H1 (cell line): ENCODE data around the gene TXNDC2. TPM values are rescaled to one million over a fixed set of nuclear protein-coding genes. Genes with fewer than 3 reads are reported as not detected.

Source experiments
- CTCF ChIA-PET: fragments of 300-600 bp; sonication (Branson Sonifier 250); formaldehyde crosslinking; loops from one replicate; lab custom pipeline; 2021; ENCODE audit not compliant: partially characterized antibody; lab: Charles Lee
- POLR2A ChIA-PET: fragments of 300-600 bp; sonication (Branson Sonifier 250); formaldehyde crosslinking; loops from one replicate; lab custom pipeline; 2021; ENCODE audit warnings: inconsistent platforms; ENCODE audit not compliant: partially characterized antibody; lab: Charles Lee
- DNase-seq, 2 experiments: peaks; one replicate each; pipeline versions ENCODE4 v3.0.0 to v3.0.0-alpha.2; 2010 to 2022; ENCODE audit warnings: low spot score in 2 of 2, low read depth in 1 of 2, mixed read lengths in 1 of 2
- FAIRE-seq: peaks from 2 replicates; lab custom pipeline; 2011; peaks lifted over from hg19 to GRCh38; lab: Jason Lieb, UNC
- H2AFZ ChIP-seq: 2 replicates; pipeline ENCODE4 v1.8.1; 2012; ENCODE audit warnings: low read length, inconsistent platforms
- H2AK5ac ChIP-seq: 2 replicates; pipeline ENCODE4 v1.6.1; 2013; ENCODE audit warnings: low read depth, low read length
- H2BK120ac ChIP-seq: replicated peaks from 2 replicates; pipeline ENCODE3; 2013; ENCODE audit warnings: low read depth, low read length, inconsistent platforms
- H2BK12ac ChIP-seq: 2 replicates; pipeline ENCODE4 v1.6.1; 2013; ENCODE audit warnings: low read depth, low read length
- H2BK15ac ChIP-seq: 2 replicates; pipeline ENCODE4 v1.6.1; 2013; ENCODE audit warnings: low read length
- H2BK20ac ChIP-seq: 2 replicates; pipeline ENCODE4 v1.6.1; 2013; ENCODE audit warnings: low read length
- H2BK5ac ChIP-seq: 2 replicates; pipeline ENCODE4 v1.6.1; 2013; ENCODE audit warnings: low read depth, low read length
- H3K14ac ChIP-seq: 2 replicates; pipeline ENCODE4 v1.6.1; 2013; ENCODE audit warnings: inconsistent platforms; ENCODE audit not compliant: insufficient read length
- H3K18ac ChIP-seq: 2 replicates; pipeline ENCODE4 v1.6.1; 2013; ENCODE audit warnings: low read length; ENCODE audit errors: extremely low read depth
- H3K23ac ChIP-seq: 2 replicates; pipeline ENCODE4 v1.6.1; 2013; ENCODE audit warnings: inconsistent platforms; ENCODE audit not compliant: insufficient read length
- H3K23me2 ChIP-seq: 2 replicates; pipeline ENCODE4 v1.6.1; 2013; ENCODE audit warnings: low read depth, low read length
- H3K27ac ChIP-seq: 2 replicates; pipeline ENCODE4 v1.6.1; 2011; ENCODE audit warnings: low read depth, low read length, inconsistent platforms
- H3K27me3 ChIP-seq, 4 experiments: replicated peaks in 1 of 4; 1 replicate in 1 of 4; 2 replicates in 3 of 4; pipeline versions ENCODE4 v1.6.1 to v1.8.1; 2011 to 2013; ENCODE audit warnings: low read length in 3 of 4, mild to moderate bottlenecking in 3 of 4, inconsistent platforms in 2 of 4, mixed read lengths in 2 of 4, moderate library complexity in 1 of 4; ENCODE audit not compliant: control insufficient read depth in 3 of 4, insufficient read depth in 3 of 4; ENCODE audit errors: extremely low read depth in 1 of 4
- H3K36me3 ChIP-seq, 4 experiments: 2 replicates each; pipeline versions ENCODE4 v1.6.1 to v1.8.1; 2011 to 2013; ENCODE audit warnings: mild to moderate bottlenecking in 4 of 4, low read length in 3 of 4, moderate library complexity in 2 of 4, control low read depth in 1 of 4, inconsistent platforms in 1 of 4; ENCODE audit not compliant: insufficient read depth in 4 of 4, control insufficient read depth in 2 of 4
- H3K4ac ChIP-seq: replicated peaks from 2 replicates; pipeline ENCODE3; 2013; ENCODE audit warnings: low read length, low read depth, mixed read lengths, inconsistent platforms; ENCODE audit not compliant: insufficient read length
- H3K4me1 ChIP-seq, 4 experiments: replicated peaks in 1 of 4; 1 replicate in 1 of 4; 2 replicates in 3 of 4; pipeline versions ENCODE4 v1.6.1 to v1.8.1; 2011 to 2013; ENCODE audit warnings: low read length in 3 of 4, inconsistent platforms in 2 of 4, mixed read lengths in 1 of 4; ENCODE audit not compliant: insufficient read depth in 4 of 4, control insufficient read depth in 3 of 4
- H3K4me2 ChIP-seq, 2 experiments: 2 replicates each; pipeline versions ENCODE4 v1.6.1 to v1.8.1; 2011 to 2013; ENCODE audit warnings: low read depth in 2 of 2, low read length in 2 of 2, control low read depth in 1 of 2, inconsistent platforms in 1 of 2, mild to moderate bottlenecking in 1 of 2; ENCODE audit not compliant: insufficient read depth in 1 of 2
- H3K4me3 ChIP-seq, 4 experiments: fragments of 200-600, 300-600 bp in 1 of 4; sonication (generic), shearing (Covaris generic), sonication (Bioruptor Twin) in 1 of 4; 2 replicates each; pipeline versions ENCODE4 v1.5.1 to v1.8.1; 2011 to 2016; ENCODE audit warnings: low read length in 4 of 4, low read depth in 3 of 4, control low read depth in 2 of 4, inconsistent platforms in 2 of 4, mild to moderate bottlenecking in 2 of 4, mixed read lengths in 1 of 4, moderate library complexity in 1 of 4; ENCODE audit not compliant: insufficient read depth in 2 of 4; ENCODE audit errors: extremely low read depth in 1 of 4
- H3K56ac ChIP-seq: replicated peaks from 2 replicates; pipeline ENCODE3; 2013; ENCODE audit warnings: low read depth, mild to moderate bottlenecking, mixed read lengths, low read length, inconsistent platforms; ENCODE audit not compliant: insufficient read length
- H3K79me1 ChIP-seq: 2 replicates; pipeline ENCODE4 v1.6.1; 2013; ENCODE audit warnings: low read depth, low read length, control low read depth
- H3K79me2 ChIP-seq, 2 experiments: 2 replicates each; pipeline versions ENCODE4 v1.6.1 to v1.8.1; 2012 to 2013; ENCODE audit warnings: low read length in 2 of 2, mild to moderate bottlenecking in 2 of 2, inconsistent platforms in 1 of 2; ENCODE audit not compliant: insufficient read depth in 2 of 2, control insufficient read depth in 1 of 2
- H3K9ac ChIP-seq, 4 experiments: replicated peaks in 1 of 4; 1 replicate in 1 of 4; 2 replicates in 3 of 4; pipeline versions ENCODE4 v1.6.1 to v1.8.1; 2011 to 2013; ENCODE audit warnings: low read depth in 3 of 4, low read length in 3 of 4, control low read depth in 2 of 4, mild to moderate bottlenecking in 2 of 4, moderate library complexity in 2 of 4, inconsistent platforms in 1 of 4; ENCODE audit errors: extremely low read depth in 1 of 4
- H3K9me3 ChIP-seq, 2 experiments: 2 replicates each; pipeline versions ENCODE4 v1.6.1 to v1.8.1; 2012 to 2013; ENCODE audit warnings: mild to moderate bottlenecking in 2 of 2, moderate library complexity in 2 of 2, control low read depth in 1 of 2, inconsistent platforms in 1 of 2, low read depth in 1 of 2, low read length in 1 of 2, mixed read lengths in 1 of 2; ENCODE audit not compliant: insufficient read depth in 2 of 2
- H4K20me1 ChIP-seq, 2 experiments: replicated peaks in 1 of 2; 2 replicates each; pipeline versions ENCODE3 to v1.8.1; 2011 to 2013; ENCODE audit warnings: inconsistent platforms in 2 of 2, low read length in 2 of 2, mild to moderate bottlenecking in 1 of 2; ENCODE audit not compliant: insufficient read depth in 2 of 2, control insufficient read depth in 1 of 2
- H4K5ac ChIP-seq: 2 replicates; pipeline ENCODE4 v1.6.1; 2013; ENCODE audit warnings: low read length, low read depth, mixed read lengths, inconsistent platforms; ENCODE audit not compliant: insufficient read length
- H4K8ac ChIP-seq: 2 replicates; pipeline ENCODE4 v1.8.0; 2013; ENCODE audit warnings: mild to moderate bottlenecking, moderate library complexity, low read length, inconsistent platforms; ENCODE audit not compliant: insufficient read depth; ENCODE audit errors: extremely low read depth
- H4K91ac ChIP-seq: replicated peaks from 2 replicates; pipeline ENCODE3; 2013; ENCODE audit warnings: low read length, mixed read lengths, inconsistent platforms; ENCODE audit not compliant: insufficient read length
- FOSL1 ChIP-seq: IDR thresholded peaks from 2 replicates; pipeline ENCODE4 v1.6.1; 2011; ENCODE audit warnings: mild to moderate bottlenecking, low read depth, low read length, moderate library complexity; ENCODE audit not compliant: insufficient read depth
- HDAC2 ChIP-seq, 2 experiments: fragments of 300-600 bp in 1 of 2; sonication (generic) in 1 of 2; IDR thresholded peaks; 2 replicates each; pipeline ENCODE4 v1.6.1; 2011 to 2012; ENCODE audit warnings: low read depth in 2 of 2, low read length in 2 of 2, mild to moderate bottlenecking in 2 of 2, moderate library complexity in 2 of 2, borderline replicate concordance in 1 of 2, inconsistent platforms in 1 of 2
- JUN ChIP-seq: IDR thresholded peaks from 2 replicates; pipeline ENCODE4 v1.6.1; 2011; ENCODE audit warnings: low read depth, mild to moderate bottlenecking, improper control_type of control experiment, low read length
- MAFK ChIP-seq: IDR thresholded peaks from 2 replicates; pipeline ENCODE4 v1.6.1; 2012; ENCODE audit warnings: low read depth, mild to moderate bottlenecking, improper control_type of control experiment, low read length
- MAX ChIP-seq: IDR thresholded peaks from 2 replicates; pipeline ENCODE4 v1.6.1; 2012; ENCODE audit warnings: inconsistent platforms
- PHF8 ChIP-seq: fragments of 200-600 bp; sonication (generic); conservative IDR thresholded peaks from 2 replicates; pipeline ENCODE4 v1.7.1; 2012; ENCODE audit warnings: low read depth, mild to moderate bottlenecking, inconsistent platforms, low read length, moderate library complexity
- SUZ12 ChIP-seq: fragments of 200-600 bp; sonication (generic); IDR thresholded peaks from 2 replicates; pipeline ENCODE4 v1.6.1; 2012; ENCODE audit warnings: mild to moderate bottlenecking, inconsistent platforms, low read length, moderate library complexity, mixed read lengths
- TCF12 ChIP-seq: IDR thresholded peaks from 2 replicates; pipeline ENCODE4 v1.6.1; 2011; ENCODE audit warnings: low read depth, mild to moderate bottlenecking, low read length
- WGBS, 2 experiments: shearing (Covaris generic) in 1 of 2; methylation state at CpG; one replicate each; pipeline versions ENCODE4 v1.1.6 to v1.1.7; 2013 to 2015; ENCODE audit warnings: low lambda C conversion rate in 2 of 2, mixed read lengths in 2 of 2, inconsistent platforms in 1 of 2, low coverage in 1 of 2, missing lambda C conversion rate in 1 of 2; ENCODE audit not compliant: insufficient replicate concordance in 2 of 2, insufficient coverage in 1 of 2, insufficient read length in 1 of 2; ENCODE audit errors: extremely low coverage in 1 of 2, missing lambda C conversion rate in 1 of 2; 5-methylcytosine and 5-hydroxymethylcytosine counted together
- polyA plus RNA-seq, 7 experiments: library from polyadenylated mRNA; depleted of rRNA in 3 of 7; stranded (reverse) in 5 of 7; unstranded in 2 of 7; fragments of >200 nt in 5 of 7; fragments of 200-250 nt in 2 of 7; gene quantifications; 1 replicate in 5 of 7; 2 replicates in 1 of 7; 4 replicates in 1 of 7; pipeline versions ENCODE4 v1.2.1 to v1.2.3, GENCODE V29; 2011 to 2013; ENCODE audit warnings: missing spikeins in 2 of 7, mixed read lengths in 2 of 7
- total RNA-seq: library from RNA; stranded (reverse); fragmentation: NEBNext Ultra II Directional; extraction: Animal tissue kit (Norgen Biotek cat#: 25700); gene quantifications from 2 replicates; pipeline ENCODE4 v1.2.1, GENCODE V29; 2021

Gene TXNDC2
- total and polyA plus RNA-seq, 2 of the 8 experiments (the other 6 are each of a cell fraction or from before 2014, with no cell fraction given) = 0.09 TPM; not detected in 1

GRCh38 chr18:9907867-9908266, 22.1 kb downstream of the TXNDC2 start:
- H4K20me1 ChIP-seq = no peaks in the 10 kb centered on the region
- no peak overlapping the region for H3K4me2 ChIP-seq

More at GRCh38 chr18:9907867-9908266, 22.1 kb downstream of the TXNDC2 start:
- no peak overlapping the region for H2BK5ac ChIP-seq
- no peaks in the 10 kb centered on the region for H3K79me2 ChIP-seq
- no peak overlapping the region for H2BK120ac ChIP-seq
- ChIA-PET POLR2A (no interaction called here), CTCF (no interaction called here)
- no peak overlapping the region for H2BK20ac ChIP-seq
- no peak for TF ChIP-seq MAFK
- TF ChIP-seq SUZ12 = no peak
- TF ChIP-seq JUN = no peak
- TF ChIP-seq FOSL1 = no peak
- TF ChIP-seq MAX = no peak
- TF ChIP-seq HDAC2 (IDR thresholded peaks at IDR 0.05; ENCODE audit: borderline replicate concordance in 1 of 2, low read depth in 2 of 2, low read length in 2 of 2) = no peak
- TF ChIP-seq TCF12 = no peak
- TF ChIP-seq PHF8 = no peak
- no peak overlapping the region for H3K56ac ChIP-seq
- H3K27ac ChIP-seq = no peak overlapping the region
- no peak overlapping the region for H3K18ac ChIP-seq
- no peak for FAIRE-seq
- H2AFZ ChIP-seq = no peak overlapping the region
- no peak overlapping the region for H2BK15ac ChIP-seq
- no peak overlapping the region for H3K23ac ChIP-seq
- peaks cover 0 to 2% (median 0%) of the 10 kb centered on the region in 4 experiments; a peak in 2 of 7 replicates for H3K4me1 ChIP-seq
- H2BK12ac ChIP-seq = no peak overlapping the region
- H3K36me3 ChIP-seq = no peaks in the 10 kb centered on the region
- H2AK5ac ChIP-seq = no peak overlapping the region
- no peak overlapping the region for H3K14ac ChIP-seq
- no peak overlapping the region for H4K8ac ChIP-seq
- no peak overlapping the region for H4K91ac ChIP-seq
- no peaks in the 10 kb centered on the region for H3K79me1 ChIP-seq
- no peaks in the 10 kb centered on the region for H3K23me2 ChIP-seq
- no peaks in the 10 kb centered on the region for H3K9me3 ChIP-seq
- H3K27me3 ChIP-seq = no peaks in the 10 kb centered on the region
- no peak for DNase-seq
- H3K4ac ChIP-seq = no peak overlapping the region
- H4K5ac ChIP-seq = no peak overlapping the region
- no peak overlapping the region for H3K9ac ChIP-seq
- no peak overlapping the region for H3K4me3 ChIP-seq
- 87% methylated on average over 4 of the region's 4 CpGs; no CpG with 5 or more reads in 1 of the 2 experiments for WGBS, 2 experiments
